Thymus (tissue), 11 donors: ENCODE data around the gene NDUFAF8. TPM values are rescaled to one million over a fixed set of nuclear protein-coding genes. Genes with fewer than 3 reads are reported as not detected.

Source experiments
- DNase-seq, 9 donors: peaks; one replicate each; pipeline ENCODE4 v3.0.0-alpha.2; 2013; ENCODE audit warnings: low spot score in 9 of 9, low read depth in 6 of 9, missing footprints in 1 of 9
- H3K27ac ChIP-seq, 2 donors: one replicate each; pipeline ENCODE4 v1.5.1; 2013; ENCODE audit warnings: control low read depth in 1 of 2, low read depth in 1 of 2, low read length in 1 of 2, mild to moderate bottlenecking in 1 of 2, moderate library complexity in 1 of 2
- H3K27me3 ChIP-seq, 2 donors: one replicate each; pipeline ENCODE4 v1.5.1; 2013; ENCODE audit warnings: low read length in 1 of 2; ENCODE audit not compliant: control insufficient read depth in 2 of 2, insufficient read depth in 1 of 2
- H3K36me3 ChIP-seq, 2 donors: one replicate each; pipeline ENCODE4 v1.5.1; 2013; ENCODE audit warnings: low read length in 1 of 2, mild to moderate bottlenecking in 1 of 2, moderate library complexity in 1 of 2; ENCODE audit not compliant: control insufficient read depth in 2 of 2, insufficient read depth in 2 of 2
- H3K4me1 ChIP-seq, 2 donors: one replicate each; pipeline ENCODE4 v1.5.1; 2013; ENCODE audit warnings: low read length in 2 of 2; ENCODE audit not compliant: control insufficient read depth in 2 of 2, insufficient read depth in 2 of 2
- H3K4me3 ChIP-seq, 2 donors: one replicate each; pipeline ENCODE4 v1.5.1; 2013; ENCODE audit warnings: low read length in 2 of 2, control low read depth in 1 of 2, mild to moderate bottlenecking in 1 of 2
- H3K9me3 ChIP-seq, 2 donors: one replicate each; pipeline ENCODE4 v1.5.1; 2013; ENCODE audit warnings: low read length in 1 of 2, mild to moderate bottlenecking in 1 of 2; ENCODE audit not compliant: control insufficient read depth in 2 of 2, insufficient read depth in 1 of 2
- WGBS: extraction: QIAGEN DNeasy Blood & Tissue Kit; methylation state at CpG from one replicate; pipeline ENCODE4 v1.1.7; 2013; 5-methylcytosine and 5-hydroxymethylcytosine counted together
- polyA plus RNA-seq: library from polyadenylated mRNA; stranded (reverse); fragments of 200-250 nt; gene quantifications from one replicate; pipeline ENCODE4 v1.2.3, GENCODE V29; 2013
- total RNA-seq: library from RNA; stranded (reverse); fragments of 120-200 nt; gene quantifications from one replicate; pipeline ENCODE4 v1.2.4, GENCODE V29; 2013
- donor health status: healthy.

Gene NDUFAF8
- total and polyA plus RNA-seq, 2 donors = 47.1 to 101 TPM

- Histone ChIP-seq H3K9me3 (peaks cover 3 to 16% of the 10 kb centered on the region in 2 donors), H3K27ac (peak overlapping the region; percentile 74 to 87), H3K4me3 (no peak overlapping the region), H3K27me3 (no peaks in the 10 kb centered on the region), H3K36me3 (peaks cover 37 to 44% of the 10 kb centered on the region in 2 donors), H3K4me1 (peaks cover 4 to 45% of the 10 kb centered on the region in 2 donors)
- 66% methylated on average over 29 of the region's 29 CpGs for WGBS
- DNase-seq = peak in 6 of 9 donors; percentile 42 to 85 (median 64)
These were observed 12.7 kb downstream of the NDUFAF8 start for GRCh38 chr17:81251709-81252301.

- Histone ChIP-seq H3K27ac (peak overlapping the region; percentile 74 to 87), H3K27me3 (no peaks in the 10 kb centered on the region), H3K36me3 (peaks cover 41 to 50% of the 10 kb centered on the region in 2 donors), H3K9me3 (peaks cover 3 to 16% of the 10 kb centered on the region in 2 donors), H3K4me3 (no peak overlapping the region), H3K4me1 (peaks cover 4 to 45% of the 10 kb centered on the region in 2 donors)
- DNase-seq = peak in 1 of 9 donors; percentile 16
- 93% methylated on average over 15 of the region's 15 CpGs for WGBS
These were observed 13.3 kb downstream of the NDUFAF8 start for GRCh38 chr17:81252326-81252986.

GRCh38 chr17:81252987-81253329 is 13.8 kb downstream of the NDUFAF8 start:
- Histone ChIP-seq H3K9me3 (peaks cover 3 to 16% of the 10 kb centered on the region in 2 donors), H3K36me3 (peaks cover 45 to 55% of the 10 kb centered on the region in 2 donors), H3K27me3 (no peaks in the 10 kb centered on the region), H3K4me3 (no peak overlapping the region), H3K4me1 (peaks cover 4 to 45% of the 10 kb centered on the region in 2 donors), H3K27ac (peak overlapping the region in 1 of 2 donors; percentile 87)
- 96% methylated on average over 15 of the region's 15 CpGs for WGBS
- DNase-seq = no peak

- Histone ChIP-seq H3K27me3 (no peaks in the 10 kb centered on the region), H3K4me3 (no peak overlapping the region), H3K9me3 (peaks cover 3 to 16% of the 10 kb centered on the region in 2 donors), H3K27ac (no peak overlapping the region), H3K36me3 (peaks cover 47 to 60% of the 10 kb centered on the region in 2 donors), H3K4me1 (peaks cover 4 to 45% of the 10 kb centered on the region in 2 donors)
- 72% methylated on average over 19 of the region's 19 CpGs for WGBS
- peak in 4 of 9 donors; percentile 41 to 73 (median 60) for DNase-seq
These were observed 14.4 kb downstream of the NDUFAF8 start for GRCh38 chr17:81253358-81254131.

GRCh38 chr17:81254955-81255717 is 16.0 kb downstream of the NDUFAF8 start:
- H3K4me1 ChIP-seq = peaks cover 4 to 38% of the 10 kb centered on the region in 2 donors

GRCh38 chr17:81256616-81257015 is 17.5 kb downstream of the NDUFAF8 start:
- Histone ChIP-seq H3K4me1 (peaks cover 4 to 23% of the 10 kb centered on the region in 2 donors), H3K9me3 (peaks cover 0 to 6% of the 10 kb centered on the region in 2 donors), H3K27me3 (no peaks in the 10 kb centered on the region), H3K4me3 (no peak overlapping the region), H3K36me3 (peaks cover 59 to 83% of the 10 kb centered on the region in 2 donors), H3K27ac (no peak overlapping the region)
- no peak for DNase-seq
- 97% methylated on average over 12 of the region's 12 CpGs for WGBS

More at GRCh38 chr17:81254955-81255717, 16.0 kb downstream of the NDUFAF8 start:
- no peak overlapping the region for H3K4me3 ChIP-seq
- WGBS = 88% methylated on average over 35 of the region's 35 CpGs
- peak in 1 of 9 donors; percentile 15 for DNase-seq
- H3K36me3 ChIP-seq = peaks cover 58 to 71% of the 10 kb centered on the region in 2 donors
- no peak overlapping the region for H3K27ac ChIP-seq
- peaks cover 0 to 9% of the 10 kb centered on the region in 2 donors for H3K9me3 ChIP-seq
- H3K27me3 ChIP-seq = no peaks in the 10 kb centered on the region

GRCh38 chr17:81257533-81257932 is 18.4 kb downstream of the NDUFAF8 start:
- Histone ChIP-seq H3K27ac (no peak overlapping the region), H3K4me3 (no peak overlapping the region), H3K4me1 (peaks cover 0 to 14% of the 10 kb centered on the region in 2 donors), H3K9me3 (peaks cover 0 to 6% of the 10 kb centered on the region in 2 donors), H3K36me3 (peaks cover 58 to 83% of the 10 kb centered on the region in 2 donors), H3K27me3 (no peaks in the 10 kb centered on the region)
- no peak for DNase-seq
- 97% methylated on average over 19 of the region's 19 CpGs for WGBS

- Histone ChIP-seq H3K9me3 (peaks cover 0 to 3% of the 10 kb centered on the region in 2 donors), H3K4me3 (no peak overlapping the region), H3K4me1 (peaks cover 0 to 6% of the 10 kb centered on the region in 2 donors), H3K27me3 (no peaks in the 10 kb centered on the region), H3K27ac (no peak overlapping the region), H3K36me3 (peaks cover 56 to 86% of the 10 kb centered on the region in 2 donors)
- WGBS = 97% methylated on average over 20 of the region's 20 CpGs
- no peak for DNase-seq
These were observed 19.2 kb downstream of the NDUFAF8 start for GRCh38 chr17:81258292-81258691.
